Endothelial cell (in vitro differentiated cells): Measurements from ENCODE around the gene MASP1. TPM values are rescaled to one million over a fixed set of nuclear protein-coding genes. Genes with fewer than 3 reads are reported as not detected.
"Not testable (repeated sequence)": the region's sequence is repeated elsewhere in the genome, so short reads cannot be mapped to it uniquely, and the experiment has no call there.

Experiments used
- DNase-seq: peaks from one replicate; pipeline ENCODE4 v3.0.0; 2021; ENCODE audit warnings: low spot score
- H3K27ac Mint-ChIP-seq: one replicate; pipeline ENCODE4 v1.8.0; 2021; ENCODE audit warnings: mixed read lengths, inconsistent platforms; ENCODE audit not compliant: unreplicated experiment
- H3K27me3 Mint-ChIP-seq: one replicate; pipeline ENCODE4 v1.8.0; 2021; ENCODE audit warnings: mild to moderate bottlenecking, moderate library complexity, mixed read lengths, inconsistent platforms; ENCODE audit not compliant: unreplicated experiment
- H3K36me3 Mint-ChIP-seq: one replicate; pipeline ENCODE4 v1.8.0; 2021; ENCODE audit warnings: mild to moderate bottlenecking, low read depth, mixed read lengths, inconsistent platforms; ENCODE audit not compliant: unreplicated experiment
- H3K4me1 Mint-ChIP-seq: one replicate; pipeline ENCODE4 v1.8.0; 2021; ENCODE audit warnings: mild to moderate bottlenecking, mixed read lengths, inconsistent platforms; ENCODE audit not compliant: unreplicated experiment
- H3K4me3 Mint-ChIP-seq: one replicate; pipeline ENCODE4 v1.8.0; 2021; ENCODE audit warnings: mild to moderate bottlenecking, mixed read lengths, inconsistent platforms; ENCODE audit not compliant: unreplicated experiment
- H3K9me3 Mint-ChIP-seq: one replicate; pipeline ENCODE4 v1.8.0; 2021; ENCODE audit warnings: mixed read lengths, inconsistent platforms; ENCODE audit not compliant: unreplicated experiment
- CTCF ChIP-seq: fragments of 200-600 bp; sonication (generic); IDR thresholded peaks from one replicate; pipeline ENCODE4 v1.5.0; 2021; ENCODE audit warnings: antibody characterized with exemption; ENCODE audit not compliant: unreplicated experiment
- total RNA-seq: library from RNA; stranded (reverse); fragmentation: NEBNext Ultra II Directional; extraction: Animal tissue kit (Norgen Biotek cat#: 25700); gene quantifications from one replicate; pipeline ENCODE4 v1.2.1, GENCODE V29; 2021; ENCODE audit not compliant: unreplicated experiment

Gene MASP1
- total RNA-seq, 1 donor from 2014 or later: 0.56 TPM

GRCh38 chr3:187209491-187209890, 82.0 kb downstream of the MASP1 start:
- no peaks in the 10 kb centered on the region for H3K36me3 Mint-ChIP-seq
- no peak for TF ChIP-seq CTCF
- H3K9me3 Mint-ChIP-seq: no peaks in the 10 kb centered on the region
- no peaks in the 10 kb centered on the region for H3K4me1 Mint-ChIP-seq
- no peak for DNase-seq
- no peak overlapping the region for H3K27ac Mint-ChIP-seq
- peaks cover 2% of the 10 kb centered on the region for H3K27me3 Mint-ChIP-seq
- H3K4me3 Mint-ChIP-seq: no peak overlapping the region

GRCh38 chr3:187208159-187208558, 83.4 kb downstream of the MASP1 start:
- TF ChIP-seq CTCF: no peak
- no peaks in the 10 kb centered on the region for H3K36me3 Mint-ChIP-seq
- H3K4me1 Mint-ChIP-seq: no peaks in the 10 kb centered on the region
- no peak overlapping the region for H3K4me3 Mint-ChIP-seq
- H3K9me3 Mint-ChIP-seq: no peaks in the 10 kb centered on the region
- no peak overlapping the region for H3K27ac Mint-ChIP-seq
- no peak for DNase-seq
- peaks cover 2% of the 10 kb centered on the region for H3K27me3 Mint-ChIP-seq

GRCh38 chr3:187207624-187208023, 83.9 kb downstream of the MASP1 start:
- peaks cover 2% of the 10 kb centered on the region for H3K27me3 Mint-ChIP-seq
- DNase-seq: no peak
- H3K36me3 Mint-ChIP-seq: no peaks in the 10 kb centered on the region
- H3K27ac Mint-ChIP-seq: no peak overlapping the region
- TF ChIP-seq CTCF: no peak
- no peaks in the 10 kb centered on the region for H3K9me3 Mint-ChIP-seq
- H3K4me1 Mint-ChIP-seq: no peaks in the 10 kb centered on the region
- no peak overlapping the region for H3K4me3 Mint-ChIP-seq

GRCh38 chr3:187207062-187207461, 84.5 kb downstream of the MASP1 start:
- Mint-ChIP-seq H3K27ac (no peak overlapping the region), H3K4me3 (no peak overlapping the region), H3K4me1 (no peaks in the 10 kb centered on the region), H3K9me3 (no peaks in the 10 kb centered on the region), H3K27me3 (peaks cover 2% of the 10 kb centered on the region), H3K36me3 (no peaks in the 10 kb centered on the region)
- TF ChIP-seq CTCF: no peak
- no peak for DNase-seq

- H3K36me3 Mint-ChIP-seq: no peaks in the 10 kb centered on the region
- H3K27ac Mint-ChIP-seq: no peak overlapping the region
- H3K27me3 Mint-ChIP-seq: peaks cover 1% of the 10 kb centered on the region
- TF ChIP-seq CTCF: no peak
- H3K4me3 Mint-ChIP-seq: no peak overlapping the region
- no peaks in the 10 kb centered on the region for H3K4me1 Mint-ChIP-seq
- H3K9me3 Mint-ChIP-seq: no peaks in the 10 kb centered on the region
- no peak for DNase-seq
Measured at GRCh38 chr3:187205683-187206082, 85.9 kb downstream of the MASP1 start.

GRCh38 chr3:187199463-187200050, 92.0 kb downstream of the MASP1 start:
- not testable (repeated sequence) for H3K4me1 Mint-ChIP-seq, H3K36me3 Mint-ChIP-seq, DNase-seq, H3K27ac Mint-ChIP-seq, H3K27me3 Mint-ChIP-seq, H3K9me3 Mint-ChIP-seq, H3K4me3 Mint-ChIP-seq
